Neuronal stem cell (in vitro differentiated cells): ENCODE data around the gene VEPH1.

Source experiments
- DNase-seq: peaks from one replicate; pipeline ENCODE4 v3.0.0-alpha.2; 2013; ENCODE audit warnings: low spot score
- H2AFZ ChIP-seq: one replicate; pipeline ENCODE4 v1.6.1; 2013; ENCODE audit warnings: mild to moderate bottlenecking, low read length, inconsistent platforms
- H2AK5ac ChIP-seq: 2 replicates; pipeline ENCODE4 v1.6.1; 2013; ENCODE audit warnings: low read depth, mild to moderate bottlenecking, inconsistent platforms, low read length, moderate library complexity, mixed read lengths
- H2BK120ac ChIP-seq: 2 replicates; pipeline ENCODE4 v1.6.1; 2013; ENCODE audit warnings: low read depth, mild to moderate bottlenecking, inconsistent platforms, low read length, moderate library complexity, mixed read lengths
- H2BK12ac ChIP-seq: one replicate; pipeline ENCODE4 v1.6.1; 2013; ENCODE audit warnings: low read length, inconsistent platforms
- H2BK15ac ChIP-seq: 2 replicates; pipeline ENCODE4 v1.6.1; 2013; ENCODE audit warnings: mild to moderate bottlenecking, low read length, inconsistent platforms, mixed read lengths
- H2BK5ac ChIP-seq: one replicate; pipeline ENCODE4 v1.6.1; 2013; ENCODE audit warnings: inconsistent platforms, mild to moderate bottlenecking, low read length, moderate library complexity
- H3K14ac ChIP-seq: one replicate; pipeline ENCODE4 v1.6.1; 2013; ENCODE audit warnings: low read length, inconsistent platforms
- H3K18ac ChIP-seq: 2 replicates; pipeline ENCODE4 v1.6.1; 2013; ENCODE audit warnings: low read length, inconsistent platforms
- H3K23ac ChIP-seq: 2 replicates; pipeline ENCODE4 v1.6.1; 2013; ENCODE audit warnings: low read depth, mild to moderate bottlenecking, mixed read lengths, low read length, inconsistent platforms; ENCODE audit not compliant: poor library complexity
- H3K27ac ChIP-seq: replicated peaks from 3 replicates; pipeline ENCODE4 v1.5.1; 2013; ENCODE audit warnings: low read length, inconsistent platforms
- H3K27me3 ChIP-seq, 3 experiments: 2 replicates each; pipeline ENCODE4 v1.6.1; 2013; ENCODE audit warnings: low read length in 3 of 3, mild to moderate bottlenecking in 2 of 3, inconsistent platforms in 1 of 3, low read depth in 1 of 3, mixed read lengths in 1 of 3, moderate library complexity in 1 of 3; ENCODE audit not compliant: control insufficient read depth in 3 of 3, insufficient read depth in 3 of 3
- H3K36me3 ChIP-seq, 2 donors: replicated peaks in 1 of 2; 2 replicates each; pipeline ENCODE4 v1.6.1; 2013; ENCODE audit warnings: low read length in 2 of 2; ENCODE audit not compliant: control insufficient read depth in 2 of 2, insufficient read depth in 2 of 2
- H3K4ac ChIP-seq: 2 replicates; pipeline ENCODE4 v1.6.1; 2013; ENCODE audit warnings: inconsistent platforms, mild to moderate bottlenecking, low read length, moderate library complexity
- H3K4me1 ChIP-seq, 2 donors: 1 replicate in 1 of 2; 2 replicates in 1 of 2; pipeline ENCODE4 v1.6.1; 2013; ENCODE audit warnings: low read length in 2 of 2, low read depth in 1 of 2; ENCODE audit not compliant: control insufficient read depth in 2 of 2, insufficient read depth in 1 of 2
- H3K4me2 ChIP-seq: one replicate; pipeline ENCODE4 v1.6.1; 2013; ENCODE audit warnings: mild to moderate bottlenecking, low read length, inconsistent platforms; ENCODE audit not compliant: insufficient read depth, poor library complexity, severe bottlenecking
- H3K4me3 ChIP-seq, 2 donors: 2 replicates each; pipeline ENCODE4 v1.5.1; 2013; ENCODE audit warnings: low read length in 2 of 2, mild to moderate bottlenecking in 2 of 2, inconsistent platforms in 1 of 2, moderate library complexity in 1 of 2
- H3K79me1 ChIP-seq: one replicate; pipeline ENCODE4 v1.6.1; 2013; ENCODE audit warnings: low read depth, mild to moderate bottlenecking, inconsistent platforms, low read length, moderate library complexity
- H3K9ac ChIP-seq: one replicate; pipeline ENCODE4 v1.6.1; 2013; ENCODE audit warnings: mild to moderate bottlenecking, low read depth, low read length, inconsistent platforms; ENCODE audit not compliant: poor library complexity
- H3K9me3 ChIP-seq, 2 donors: replicated peaks in 1 of 2; 2 replicates each; pipeline versions ENCODE3 to v1.6.1; 2013; ENCODE audit warnings: low read length in 2 of 2, mild to moderate bottlenecking in 2 of 2, inconsistent platforms in 1 of 2, low read depth in 1 of 2, mixed read lengths in 1 of 2, moderate library complexity in 1 of 2; ENCODE audit not compliant: control insufficient read depth in 2 of 2, insufficient read depth in 1 of 2
- H4K8ac ChIP-seq: one replicate; pipeline ENCODE4 v1.6.1; 2013; ENCODE audit warnings: low read depth, mild to moderate bottlenecking, inconsistent platforms, low read length, moderate library complexity
- H4K91ac ChIP-seq: one replicate; pipeline ENCODE4 v1.6.1; 2013; ENCODE audit warnings: low read length, low read depth, mild to moderate bottlenecking, inconsistent platforms; ENCODE audit not compliant: poor library complexity
- WGBS, 2 donors: extraction: QIAGEN DNeasy Blood & Tissue Kit; methylation state at CpG; one replicate each; pipeline ENCODE4 v1.1.7; 2013; ENCODE audit warnings: missing lambda C conversion rate in 2 of 2, mixed read lengths in 1 of 2; ENCODE audit not compliant: insufficient read length in 2 of 2, insufficient replicate concordance in 1 of 2; ENCODE audit errors: extremely low coverage in 2 of 2; 5-methylcytosine and 5-hydroxymethylcytosine counted together

The VEPH1 gene

GRCh38 chr3:157276801-157277200 is 226.4 kb downstream of the VEPH1 start:
- H3K27ac ChIP-seq: no peak overlapping the region
- no peak overlapping the region for H2AFZ ChIP-seq
- no peak overlapping the region for H4K8ac ChIP-seq
- no peak overlapping the region for H2AK5ac ChIP-seq
- no peak overlapping the region for H2BK12ac ChIP-seq
- no peak overlapping the region for H3K9ac ChIP-seq
- no peak overlapping the region for H3K4me3 ChIP-seq
- no peak overlapping the region for H2BK15ac ChIP-seq
- no peak overlapping the region for H3K18ac ChIP-seq
- H3K9me3 ChIP-seq: no peaks in the 10 kb centered on the region
- no peak overlapping the region for H3K14ac ChIP-seq
- DNase-seq: no peak
- peaks cover 1 to 4% of the 10 kb centered on the region in 2 donors for H3K4me1 ChIP-seq
- H3K4me2 ChIP-seq: no peak overlapping the region
- H2BK5ac ChIP-seq: no peak overlapping the region
- no peaks in the 10 kb centered on the region for H3K36me3 ChIP-seq
- H4K91ac ChIP-seq: no peak overlapping the region
- no peak overlapping the region for H2BK120ac ChIP-seq
- no CpG with 5 or more reads among the region's 3 CpGs for WGBS, 2 donors
- H3K79me1 ChIP-seq: no peaks in the 10 kb centered on the region
- H3K4ac ChIP-seq: no peak overlapping the region
- H3K23ac ChIP-seq: no peak overlapping the region
- H3K27me3 ChIP-seq: peaks cover 0 to 2% (median 0%) of the 10 kb centered on the region in 3 experiments

- H3K23ac ChIP-seq: no peak overlapping the region
- H4K91ac ChIP-seq: no peak overlapping the region
- no peak for DNase-seq
- H3K9me3 ChIP-seq: peaks cover 0 to 3% of the 10 kb centered on the region in 2 donors
- H3K18ac ChIP-seq: no peak overlapping the region
- no peak overlapping the region for H3K4me3 ChIP-seq
- no peak overlapping the region for H3K4me2 ChIP-seq
- H3K27ac ChIP-seq: no peak overlapping the region
- H3K4me1 ChIP-seq: peaks cover 1 to 4% of the 10 kb centered on the region in 2 donors
- no CpG with 5 or more reads among the region's 2 CpGs for WGBS, 2 donors
- no peaks in the 10 kb centered on the region for H3K36me3 ChIP-seq
- H3K27me3 ChIP-seq: peaks cover 0 to 2% (median 0%) of the 10 kb centered on the region in 3 experiments
- no peak overlapping the region for H3K14ac ChIP-seq
- H3K79me1 ChIP-seq: no peaks in the 10 kb centered on the region
- no peak overlapping the region for H2BK12ac ChIP-seq
- no peak overlapping the region for H2AFZ ChIP-seq
- no peak overlapping the region for H2BK120ac ChIP-seq
- H2BK15ac ChIP-seq: no peak overlapping the region
- H3K4ac ChIP-seq: no peak overlapping the region
- H3K9ac ChIP-seq: no peak overlapping the region
- no peak overlapping the region for H4K8ac ChIP-seq
- H2BK5ac ChIP-seq: no peak overlapping the region
- H2AK5ac ChIP-seq: no peak overlapping the region
Measured at GRCh38 chr3:157275832-157276231, 227.4 kb downstream of the VEPH1 start.

- Histone ChIP-seq H3K4ac (no peak overlapping the region), H2AK5ac (no peak overlapping the region), H3K36me3 (no peaks in the 10 kb centered on the region), H3K27ac (no peak overlapping the region), H2BK12ac (no peak overlapping the region), H3K9ac (no peak overlapping the region), H3K23ac (no peak overlapping the region), H3K14ac (no peak overlapping the region), H2AFZ (no peak overlapping the region), H3K4me3 (no peak overlapping the region), H3K18ac (no peak overlapping the region), H3K9me3 (peaks cover 0 to 3% of the 10 kb centered on the region in 2 donors), H3K79me1 (no peaks in the 10 kb centered on the region), H4K8ac (no peak overlapping the region), H2BK15ac (no peak overlapping the region), H2BK120ac (no peak overlapping the region), H3K4me1 (peaks cover 1 to 4% of the 10 kb centered on the region in 2 donors), H2BK5ac (no peak overlapping the region), H3K4me2 (no peak overlapping the region), H4K91ac (no peak overlapping the region), H3K27me3 (peaks cover 0 to 2% (median 0%) of the 10 kb centered on the region in 3 experiments)
- WGBS, 2 donors: no CpG with 5 or more reads among the region's 2 CpGs
- DNase-seq: no peak
Measured at GRCh38 chr3:157274644-157275137, 228.5 kb downstream of the VEPH1 start.

- peak overlapping the region; percentile 15 for H3K18ac ChIP-seq
- no peak overlapping the region for H2BK5ac ChIP-seq
- H2BK120ac ChIP-seq: no peak overlapping the region
- no peak overlapping the region for H2AK5ac ChIP-seq
- DNase-seq: no peak
- no peak overlapping the region for H2BK15ac ChIP-seq
- H4K8ac ChIP-seq: no peak overlapping the region
- no peak overlapping the region for H3K27ac ChIP-seq
- no peak overlapping the region for H4K91ac ChIP-seq
- no peak overlapping the region for H2BK12ac ChIP-seq
- no peak overlapping the region for H3K14ac ChIP-seq
- no peak overlapping the region for H3K23ac ChIP-seq
- peaks cover 0 to 3% of the 10 kb centered on the region in 2 donors for H3K9me3 ChIP-seq
- no peak overlapping the region for H3K4me3 ChIP-seq
- no peaks in the 10 kb centered on the region for H3K36me3 ChIP-seq
- H2AFZ ChIP-seq: no peak overlapping the region
- no peaks in the 10 kb centered on the region for H3K79me1 ChIP-seq
- no peak overlapping the region for H3K4ac ChIP-seq
- H3K9ac ChIP-seq: no peak overlapping the region
- H3K4me1 ChIP-seq: peaks cover 1 to 4% of the 10 kb centered on the region in 2 donors
- no peak overlapping the region for H3K4me2 ChIP-seq
- WGBS, 2 donors: no CpG with 5 or more reads among the region's 8 CpGs
- no peaks in the 10 kb centered on the region for H3K27me3 ChIP-seq
Measured at GRCh38 chr3:157271283-157271882, 231.8 kb downstream of the VEPH1 start.
